ENCODE data around the gene GRK5. TPM values are rescaled to one million over a fixed set of nuclear protein-coding genes. Genes with fewer than 3 reads are reported as not detected.

GRK5 gene
- total RNA-seq, 4 donors from 2014 or later: 9.2 to 27.3 (median 15.0) TPM

DNA sequence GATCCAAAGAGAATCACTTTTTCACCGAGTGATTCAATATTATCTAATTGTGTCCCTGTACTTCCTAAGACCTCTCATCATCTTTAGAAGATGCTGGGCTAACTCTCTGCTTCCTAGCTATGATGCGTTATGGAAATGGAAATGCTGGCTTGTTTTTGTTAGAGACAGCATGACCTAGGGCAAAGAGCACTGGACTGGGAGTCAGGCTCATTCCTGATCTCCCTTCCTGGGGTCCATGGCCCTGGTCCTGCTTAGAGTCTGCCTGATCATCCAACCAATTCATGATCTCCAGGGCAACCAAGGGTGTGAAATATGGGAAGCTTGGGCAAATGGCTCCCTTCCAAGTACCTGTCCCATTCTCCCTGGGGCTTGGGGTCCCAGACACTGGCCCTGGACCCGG is 198.8 kb downstream of the GRK5 start:
- Histone ChIP-seq H3K27ac (peak overlapping the region in 2 of 3 donors; percentile 20 to 29), H3K4me1 (peaks cover 13 to 30% of the 10 kb centered on the region in 2 donors), H3K27me3 (no peaks in the 10 kb centered on the region), H3K36me3 (no peaks in the 10 kb centered on the region), H3K4me3 (replicated peaks in 1 of 3) (no peak overlapping the region), H3K9me3 (no peaks in the 10 kb centered on the region)
- TF ChIP-seq, protein P1, sequence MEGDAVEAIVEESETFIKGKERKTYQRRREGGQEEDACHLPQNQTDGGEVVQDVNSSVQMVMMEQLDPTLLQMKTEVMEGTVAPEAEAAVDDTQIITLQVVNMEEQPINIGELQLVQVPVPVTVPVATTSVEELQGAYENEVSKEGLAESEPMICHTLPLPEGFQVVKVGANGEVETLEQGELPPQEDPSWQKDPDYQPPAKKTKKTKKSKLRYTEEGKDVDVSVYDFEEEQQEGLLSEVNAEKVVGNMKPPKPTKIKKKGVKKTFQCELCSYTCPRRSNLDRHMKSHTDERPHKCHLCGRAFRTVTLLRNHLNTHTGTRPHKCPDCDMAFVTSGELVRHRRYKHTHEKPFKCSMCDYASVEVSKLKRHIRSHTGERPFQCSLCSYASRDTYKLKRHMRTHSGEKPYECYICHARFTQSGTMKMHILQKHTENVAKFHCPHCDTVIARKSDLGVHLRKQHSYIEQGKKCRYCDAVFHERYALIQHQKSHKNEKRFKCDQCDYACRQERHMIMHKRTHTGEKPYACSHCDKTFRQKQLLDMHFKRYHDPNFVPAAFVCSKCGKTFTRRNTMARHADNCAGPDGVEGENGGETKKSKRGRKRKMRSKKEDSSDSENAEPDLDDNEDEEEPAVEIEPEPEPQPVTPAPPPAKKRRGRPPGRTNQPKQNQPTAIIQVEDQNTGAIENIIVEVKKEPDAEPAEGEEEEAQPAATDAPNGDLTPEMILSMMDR (IDR thresholded peaks at IDR 0.05): no peak
- TF ChIP-seq POLR2A (IDR thresholded peaks at IDR 0.05): no peak
- DNase-seq: no peak
- intact Hi-C loops (cut with DNase I): no loop called here
- 93% methylated on average over 3 of the region's 3 CpGs for WGBS, 2 donors

DNA sequence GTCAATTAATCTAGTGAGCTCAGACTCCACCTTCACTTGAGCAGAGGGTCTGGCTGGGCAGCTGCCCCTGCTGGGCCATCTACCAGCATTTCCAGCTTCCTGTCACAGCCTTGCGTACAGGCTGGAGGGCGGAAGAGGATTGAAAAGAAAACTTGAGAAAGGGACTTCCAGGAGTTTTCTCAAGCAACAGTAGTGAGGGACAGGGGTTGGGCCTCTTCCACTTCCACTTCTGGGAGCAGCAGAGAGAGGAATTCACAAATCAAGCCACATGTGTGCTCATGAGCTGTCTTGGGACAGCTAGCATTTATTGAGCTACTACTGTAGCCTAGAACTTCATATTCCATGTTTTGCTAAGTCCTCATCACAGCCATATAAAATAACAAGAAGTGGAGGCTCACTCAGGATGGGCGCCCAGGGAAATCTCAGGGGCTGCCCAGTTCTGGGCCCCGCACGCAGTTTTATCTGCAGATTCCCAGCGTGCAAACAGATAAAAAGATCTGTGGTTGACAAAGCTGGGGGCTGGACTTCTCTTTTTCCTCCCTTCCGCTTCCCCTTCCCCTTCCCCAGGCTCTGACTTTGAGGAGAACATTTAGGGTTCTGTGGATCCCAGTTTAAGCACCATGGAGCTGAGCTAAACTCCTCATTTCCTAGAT is 199.4 kb downstream of the GRK5 start:
- peaks cover 17 to 26% of the 10 kb centered on the region in 2 donors for H3K4me1 ChIP-seq
- WGBS, 2 donors: 85 to 88% methylated on average over 7 of the region's 7 CpGs
- intact Hi-C loops (cut with DNase I): no loop called here
- H3K9me3 ChIP-seq: no peaks in the 10 kb centered on the region
- H3K27ac ChIP-seq: peak overlapping the region in 2 of 3 donors; percentile 20 to 29
- DNase-seq: no peak
- H3K4me3 ChIP-seq (replicated peaks in 1 of 3): no peak overlapping the region
- TF ChIP-seq, protein P1 (IDR thresholded peaks at IDR 0.05): no peak
- no peak for TF ChIP-seq POLR2A (IDR thresholded peaks at IDR 0.05)
- H3K36me3 ChIP-seq: no peaks in the 10 kb centered on the region
- no peaks in the 10 kb centered on the region for H3K27me3 ChIP-seq

GRCh38 chr10:119407254-119407777 is 199.9 kb downstream of the GRK5 start:
- 82 to 87% methylated on average over 5 of the region's 5 CpGs for WGBS, 2 donors
- TF ChIP-seq POLR2A (IDR thresholded peaks at IDR 0.05): no peak
- TF ChIP-seq, protein P1 (IDR thresholded peaks at IDR 0.05): no peak
- Histone ChIP-seq H3K4me1 (peaks cover 22 to 31% of the 10 kb centered on the region in 2 donors), H3K4me3 (replicated peaks in 1 of 3) (no peak overlapping the region), H3K9me3 (no peaks in the 10 kb centered on the region), H3K27me3 (no peaks in the 10 kb centered on the region), H3K27ac (peak overlapping the region in 2 of 3 donors; percentile 20 to 29), H3K36me3 (no peaks in the 10 kb centered on the region)
- intact Hi-C loops (cut with DNase I): no loop called here
- DNase-seq: no peak

GRCh38 chr10:119408072-119408471 is 200.7 kb downstream of the GRK5 start:
- Histone ChIP-seq H3K4me3 (replicated peaks in 1 of 3) (no peak overlapping the region), H3K27me3 (no peaks in the 10 kb centered on the region), H3K4me1 (peaks cover 28 to 38% of the 10 kb centered on the region in 2 donors), H3K27ac (peak overlapping the region in 2 of 3 donors; percentile 36 to 53), H3K9me3 (no peaks in the 10 kb centered on the region), H3K36me3 (no peaks in the 10 kb centered on the region)
- TF ChIP-seq, protein P1 (IDR thresholded peaks at IDR 0.05): no peak
- TF ChIP-seq POLR2A (IDR thresholded peaks at IDR 0.05): no peak
- WGBS, 2 donors: 93 to 98% methylated on average over 4 of the region's 4 CpGs
- no peak for DNase-seq
- intact Hi-C loops (cut with DNase I): no loop called here

DNA sequence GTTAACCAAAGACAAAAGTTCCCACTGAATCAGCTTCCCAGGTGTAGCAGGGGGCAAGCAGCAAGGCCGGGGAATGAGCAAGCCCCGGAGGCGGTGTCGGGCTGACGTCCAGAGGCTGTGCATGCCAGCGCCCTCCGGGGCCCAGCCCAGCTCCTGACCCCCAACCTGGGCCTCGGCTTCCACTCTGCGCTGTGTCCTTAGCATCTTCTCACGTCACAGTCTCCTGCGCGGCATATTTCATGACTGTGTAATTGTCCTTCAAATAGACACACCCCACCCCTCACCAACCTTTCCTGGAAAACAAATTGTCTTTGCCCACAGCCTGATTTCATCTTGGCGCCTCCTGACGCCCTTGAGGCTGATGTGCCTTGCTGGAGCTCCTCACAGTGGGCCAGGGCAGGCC is 201.6 kb downstream of the GRK5 start:
- WGBS, 2 donors: 89 to 92% methylated on average over 14 of the region's 14 CpGs
- peak overlapping the region in 2 of 3 donors; percentile 36 to 53 for H3K27ac ChIP-seq
- intact Hi-C loops (cut with DNase I): no loop called here
- no peaks in the 10 kb centered on the region for H3K27me3 ChIP-seq
- DNase-seq: no peak
- H3K9me3 ChIP-seq: no peaks in the 10 kb centered on the region
- no peaks in the 10 kb centered on the region for H3K36me3 ChIP-seq
- no peak overlapping the region for H3K4me3 ChIP-seq (replicated peaks in 1 of 3)
- no peak for TF ChIP-seq POLR2A (IDR thresholded peaks at IDR 0.05)
- TF ChIP-seq, protein P1 (IDR thresholded peaks at IDR 0.05): no peak
- H3K4me1 ChIP-seq: peaks cover 37 to 47% of the 10 kb centered on the region in 2 donors

Measured in thyroid gland (tissue), 4 donors.